HG02763 (cell line): Measurements from ENCODE around the gene SPACA6.

Source experiments
- ATAC-seq: cut with Tn5 transposase; IDR thresholded peaks from one replicate; pipeline ENCODE4 v1.9.1; 2021; ENCODE audit warnings: mild to moderate bottlenecking, moderate library complexity; ENCODE audit not compliant: unreplicated experiment

The SPACA6 gene

GRCh38 chr19:51703575-51704515 lies 10.7 kb downstream of the SPACA6 start:
- ATAC-seq, result peak; percentile 93

- no peak for ATAC-seq
Measured at GRCh38 chr19:51704626-51705025, 11.5 kb downstream of the SPACA6 start.

GRCh38 chr19:51706296-51706695 lies 13.2 kb downstream of the SPACA6 start:
- ATAC-seq, result no peak

GRCh38 chr19:51706885-51707284 lies 13.8 kb downstream of the SPACA6 start:
- no peak for ATAC-seq

- no peak for ATAC-seq
Measured at GRCh38 chr19:51708811-51709210, 15.7 kb downstream of the SPACA6 start.

GRCh38 chr19:51709575-51709974 lies 16.4 kb downstream of the SPACA6 start:
- ATAC-seq, result no peak

- ATAC-seq, result no peak
Measured at GRCh38 chr19:51710163-51710562, 17.0 kb downstream of the SPACA6 start.

- no peak for ATAC-seq
Measured at GRCh38 chr19:51711702-51712101, 18.6 kb downstream of the SPACA6 start.

GRCh38 chr19:51712461-51713081 lies 19.4 kb downstream of the SPACA6 start:
- no peak for ATAC-seq

GRCh38 chr19:51713319-51714285 lies 20.5 kb downstream of the SPACA6 start:
- ATAC-seq, result no peak

GRCh38 chr19:51714848-51715247 lies 21.7 kb downstream of the SPACA6 start:
- ATAC-seq, result no peak

GRCh38 chr19:51715850-51716249 lies 22.7 kb downstream of the SPACA6 start:
- ATAC-seq, result no peak

- ATAC-seq, result no peak
Measured at GRCh38 chr19:51716925-51717324, 23.8 kb downstream of the SPACA6 start.

GRCh38 chr19:51719251-51719988 lies 26.3 kb downstream of the SPACA6 start:
- no peak for ATAC-seq

- no peak for ATAC-seq
Measured at GRCh38 chr19:51721905-51722304, 28.8 kb downstream of the SPACA6 start.

GRCh38 chr19:51722492-51722891 lies 29.4 kb downstream of the SPACA6 start:
- no peak for ATAC-seq

- no peak for ATAC-seq
Measured at GRCh38 chr19:51724543-51724942, 31.4 kb downstream of the SPACA6 start.

- ATAC-seq, result no peak
Measured at GRCh38 chr19:51726049-51726448, 32.9 kb downstream of the SPACA6 start.

GRCh38 chr19:51727349-51727880 lies 34.3 kb downstream of the SPACA6 start:
- ATAC-seq, result no peak

- no peak for ATAC-seq
Measured at GRCh38 chr19:51729781-51730180, 36.7 kb downstream of the SPACA6 start.
